ENCODE data around the gene ZMIZ1.

ZMIZ1 gene

DNA sequence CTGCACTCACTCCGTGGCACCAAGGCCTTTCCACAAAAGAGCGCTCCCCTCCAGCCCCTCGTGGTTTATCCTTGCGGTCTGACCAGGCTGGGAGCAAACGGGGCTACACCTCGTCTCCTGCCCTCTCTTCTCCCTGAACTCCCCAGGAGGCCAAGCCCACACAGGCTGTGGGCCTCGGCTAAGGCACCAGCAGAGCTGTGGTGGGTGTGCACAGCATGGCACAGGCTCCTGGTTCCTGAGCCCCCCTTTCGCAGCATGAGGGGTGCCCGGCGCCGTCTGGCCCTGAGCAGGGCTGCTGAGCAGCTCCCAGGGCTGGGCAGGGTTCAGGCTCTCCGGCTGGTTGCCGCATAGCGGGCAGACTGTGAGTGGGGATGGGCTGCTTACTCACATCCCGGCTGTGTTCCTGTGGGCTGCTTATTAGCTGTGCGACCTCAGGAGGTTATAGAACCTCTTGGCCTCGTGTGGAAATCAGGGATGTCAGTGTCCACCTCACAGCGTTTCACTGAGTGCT is 90.4 kb downstream of the ZMIZ1 start:
- DNase-seq: no peak

DNA sequence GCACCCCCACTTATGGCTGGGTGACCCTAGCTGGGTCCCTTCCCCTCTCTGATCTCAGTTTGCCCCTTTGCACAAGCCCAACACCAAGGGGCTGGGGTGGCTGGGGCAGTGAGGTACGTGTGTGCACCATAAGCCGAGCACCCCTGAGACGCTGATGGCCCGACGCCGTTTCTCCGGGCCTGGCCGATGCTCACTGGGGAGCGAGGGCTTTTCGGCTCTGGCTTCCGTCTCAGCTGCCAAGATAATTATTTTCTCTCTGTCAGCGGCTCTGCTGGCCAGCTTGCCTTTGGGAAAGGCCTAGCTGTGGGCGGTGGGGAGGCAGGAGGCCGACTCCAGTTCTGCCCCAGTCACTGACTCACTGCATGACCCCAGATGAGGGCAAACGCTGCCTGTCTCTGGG is 91.0 kb downstream of the ZMIZ1 start:
- DNase-seq: no peak

DNA sequence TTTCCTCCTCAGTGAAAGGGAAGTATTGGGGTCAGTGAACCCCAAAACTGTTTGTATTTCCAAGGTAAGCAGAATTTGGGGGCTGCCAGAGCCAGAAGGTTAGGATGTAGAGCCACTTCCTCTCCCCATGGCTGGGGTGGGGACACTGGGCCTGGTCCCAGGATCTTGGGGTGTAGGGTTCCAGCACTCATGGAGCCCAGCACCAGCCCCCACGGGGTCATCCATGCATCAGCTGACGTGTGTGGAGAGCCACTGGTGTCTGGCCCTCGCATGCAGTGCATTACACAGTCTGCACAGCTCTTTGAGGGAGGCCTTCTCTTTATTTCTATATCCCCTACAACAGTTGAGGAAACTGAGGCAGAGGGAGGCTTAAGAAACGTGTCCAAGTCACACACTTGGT is 91.4 kb downstream of the ZMIZ1 start:
- no peak for DNase-seq

DNA sequence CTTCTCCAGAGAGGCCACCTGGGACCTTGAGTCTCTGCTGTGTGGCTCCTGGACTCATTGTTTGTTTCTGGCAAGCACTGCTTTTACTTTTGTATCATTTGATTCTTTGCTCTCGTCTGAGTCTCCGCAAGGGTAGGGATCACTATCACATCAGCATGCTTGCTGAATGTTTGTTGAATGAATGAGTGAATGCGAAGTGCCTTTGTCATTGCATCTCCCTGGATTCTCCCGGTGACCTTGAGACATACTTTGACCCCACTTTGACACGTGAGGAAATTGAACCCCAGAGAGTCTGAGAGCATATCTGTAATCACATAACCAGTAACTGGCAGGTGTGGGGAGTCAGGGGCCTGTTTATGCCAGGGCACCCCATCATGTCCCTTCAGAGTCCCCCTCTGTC is 92.8 kb downstream of the ZMIZ1 start:
- no peak for DNase-seq

DNA sequence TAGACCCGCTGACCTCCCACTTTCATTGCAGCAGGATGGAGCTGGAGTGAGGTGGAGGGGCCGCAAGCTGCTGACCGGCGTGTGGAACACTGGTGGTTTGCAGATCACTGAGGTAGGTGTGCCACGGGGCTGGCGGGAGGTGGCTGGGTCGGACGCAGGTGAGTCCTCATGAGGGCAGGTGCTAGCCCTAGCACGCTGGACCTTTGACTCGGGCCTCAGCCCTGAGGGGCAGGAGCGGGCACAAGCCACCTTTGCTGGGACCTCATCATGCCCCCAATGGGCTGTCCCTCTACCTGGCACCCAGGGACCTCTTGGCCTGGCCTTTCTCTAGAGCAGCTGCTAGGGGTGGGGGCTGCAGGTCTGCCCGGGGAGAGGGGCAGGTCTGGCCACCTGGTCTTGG is 93.3 kb downstream of the ZMIZ1 start:
- no peak for DNase-seq

DNA sequence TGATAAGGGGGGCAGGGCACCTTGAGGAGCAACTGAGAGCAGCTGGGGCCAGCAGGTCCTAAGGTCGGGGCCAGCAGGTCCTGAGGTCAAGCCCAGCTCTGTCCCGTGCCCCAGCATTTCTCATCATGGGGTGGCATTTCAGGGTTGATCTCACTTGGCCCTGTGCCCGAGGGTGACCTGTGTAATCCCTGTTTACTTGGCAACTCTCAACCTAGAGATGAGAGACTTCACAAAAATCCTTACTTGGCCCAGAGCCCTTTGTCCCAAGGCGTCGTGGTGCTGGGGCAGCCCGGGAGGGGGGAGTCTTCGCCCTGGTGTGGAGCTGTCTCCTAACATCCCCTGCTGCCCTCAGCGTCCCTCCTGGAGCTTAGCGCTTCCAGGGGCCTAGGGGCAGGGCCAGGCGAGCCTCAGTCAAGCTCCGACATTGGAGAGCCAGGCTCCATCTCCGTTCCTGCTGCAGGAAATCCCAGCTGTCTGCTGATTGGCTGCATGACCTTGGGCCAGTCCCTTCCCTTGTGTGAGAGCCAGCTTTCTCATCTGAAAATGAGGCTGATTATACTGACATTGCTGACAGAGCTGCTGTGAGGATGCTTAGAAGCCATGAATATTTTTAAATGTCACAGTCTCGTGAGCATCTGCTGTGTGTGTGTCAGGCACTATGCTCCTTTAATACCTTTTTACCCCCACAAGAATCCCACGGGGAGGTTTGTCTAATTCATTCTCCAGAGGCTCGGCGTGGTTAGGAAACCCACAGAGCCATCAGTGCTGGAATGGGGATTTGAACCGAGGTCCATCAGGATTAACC is 94.3 kb downstream of the ZMIZ1 start:
- DNase-seq: no peak

DNA sequence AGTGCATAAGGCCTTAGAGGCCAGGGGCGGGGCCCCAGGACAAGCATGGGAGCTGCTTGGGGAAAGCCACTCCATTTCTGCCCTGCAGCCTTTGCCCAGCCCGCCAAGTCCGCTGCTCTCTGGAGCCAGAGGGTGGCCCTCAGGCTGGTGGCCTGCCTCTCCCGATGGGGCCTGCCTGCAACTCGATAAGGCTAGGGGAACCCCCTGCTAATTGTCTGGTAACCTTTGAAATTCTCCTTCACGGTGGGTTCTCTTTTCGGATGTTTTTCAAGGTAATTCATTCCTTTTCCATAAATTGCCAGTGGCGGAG is 94.9 kb downstream of the ZMIZ1 start:
- DNase-seq: no peak

DNA sequence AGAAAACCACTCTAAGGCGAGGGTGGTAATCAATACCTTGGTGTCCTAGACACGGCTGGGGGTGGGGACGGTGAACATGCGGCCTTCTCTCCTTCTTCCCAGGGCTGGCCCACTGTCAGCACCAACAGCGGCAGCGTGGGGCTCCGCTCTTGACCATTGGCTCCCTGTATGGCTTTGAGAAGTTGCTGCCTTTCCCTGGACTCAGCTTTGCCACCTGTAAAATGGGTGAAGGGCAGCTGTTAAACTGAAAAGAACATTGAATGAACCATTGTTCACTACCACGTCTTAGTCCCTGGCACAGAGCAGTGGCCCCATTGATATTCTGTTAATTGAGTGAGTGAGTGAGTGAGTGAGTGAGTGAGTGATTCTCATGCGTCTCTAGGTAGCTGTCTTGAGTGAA is 95.3 kb downstream of the ZMIZ1 start:
- no peak for DNase-seq

DNA sequence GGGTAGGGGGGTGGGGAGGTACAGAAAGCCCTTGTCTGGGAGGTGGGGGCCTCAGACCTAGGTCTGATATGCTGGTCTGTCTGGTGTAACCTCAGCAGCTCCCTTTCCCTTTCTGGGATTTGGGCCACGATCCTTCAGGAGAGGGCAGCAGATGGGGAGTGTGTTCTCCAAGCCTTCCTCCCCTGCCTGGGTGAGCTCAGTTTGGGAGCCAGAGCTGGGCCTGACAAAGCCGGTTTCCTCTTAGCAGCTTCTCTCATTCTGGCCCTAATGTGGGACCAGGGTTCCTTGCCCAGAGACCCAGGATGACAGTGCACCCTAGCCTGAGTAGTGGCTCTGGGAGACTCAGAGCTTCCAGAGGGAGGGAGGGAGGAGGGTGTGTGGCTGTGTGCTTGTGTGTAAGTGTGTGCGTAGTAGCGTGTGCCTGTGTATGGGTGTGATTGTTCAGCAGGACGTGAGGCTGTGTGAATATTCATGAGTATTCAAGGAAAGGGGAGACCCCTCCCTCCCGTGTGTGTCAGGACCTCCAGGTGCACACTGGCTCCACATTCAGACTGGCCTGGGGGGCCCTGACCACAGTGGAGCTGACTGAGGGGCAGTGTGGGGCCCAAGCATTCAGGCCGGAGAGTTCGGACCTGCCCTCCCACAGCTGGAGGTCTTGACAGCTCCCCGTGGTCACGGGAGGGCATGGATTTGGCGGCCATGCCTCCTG is 96.5 kb downstream of the ZMIZ1 start:
- no peak for DNase-seq

DNA sequence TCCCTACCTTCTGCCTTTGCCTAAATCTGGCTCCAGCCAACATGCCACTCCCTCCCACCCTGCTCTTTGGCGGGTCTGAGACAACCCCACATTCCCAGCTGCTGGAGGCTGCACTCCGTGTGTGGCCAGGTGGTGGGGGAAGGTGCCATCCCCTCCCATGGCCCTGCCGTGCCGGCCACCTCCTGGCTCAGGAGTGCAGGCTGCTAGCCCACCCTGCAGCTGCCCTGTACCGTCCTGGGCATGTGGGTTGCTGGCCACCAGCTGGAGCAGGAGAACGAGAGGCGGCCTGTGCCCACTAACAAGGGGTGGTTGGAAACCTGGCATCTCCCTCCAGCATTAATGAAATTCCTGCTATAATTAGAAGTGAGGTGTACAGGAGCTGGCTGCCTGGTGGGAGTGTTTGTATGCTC is 97.6 kb downstream of the ZMIZ1 start:
- no peak for DNase-seq

DNA sequence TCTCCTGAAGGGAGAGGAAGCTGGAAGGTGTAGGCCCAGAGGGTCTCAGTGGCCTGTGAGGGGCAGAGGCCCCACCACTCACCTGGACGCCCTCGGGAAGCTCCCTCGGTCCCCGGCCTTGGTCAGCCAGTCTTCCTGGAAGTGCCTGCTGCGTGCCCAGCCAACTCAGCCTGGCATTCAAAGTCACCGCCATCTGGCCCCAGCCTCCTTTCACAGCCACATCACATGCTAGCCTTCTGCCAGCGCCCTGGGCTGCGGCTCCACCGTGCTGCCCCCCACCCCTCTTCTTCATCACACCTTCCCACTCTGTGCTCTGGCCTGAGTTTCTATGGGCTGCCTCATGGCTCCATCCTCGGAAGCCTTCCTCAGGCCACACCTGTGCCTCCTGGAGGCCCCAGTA is 98.0 kb downstream of the ZMIZ1 start:
- no peak for DNase-seq

DNA sequence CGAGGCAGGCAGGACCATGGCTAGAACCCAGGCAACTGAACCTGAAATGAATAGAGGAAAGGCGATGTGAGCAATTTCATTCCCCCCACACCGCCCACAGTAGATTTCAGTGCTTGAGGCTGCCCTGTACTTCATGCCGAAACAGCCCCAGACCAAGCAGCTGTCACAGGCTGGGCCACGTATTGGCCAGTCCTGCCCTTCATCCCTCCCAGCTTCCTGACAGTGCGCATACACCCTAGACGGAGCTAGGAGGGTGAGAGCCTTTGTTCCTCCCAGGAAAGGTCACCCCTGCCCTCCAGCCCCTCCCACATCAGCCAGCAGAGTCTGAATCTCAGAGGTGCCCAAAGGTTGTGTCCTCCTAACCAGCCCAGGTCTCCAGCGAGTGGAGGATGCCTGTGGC is 98.8 kb downstream of the ZMIZ1 start:
- DNase-seq: no peak

DNA sequence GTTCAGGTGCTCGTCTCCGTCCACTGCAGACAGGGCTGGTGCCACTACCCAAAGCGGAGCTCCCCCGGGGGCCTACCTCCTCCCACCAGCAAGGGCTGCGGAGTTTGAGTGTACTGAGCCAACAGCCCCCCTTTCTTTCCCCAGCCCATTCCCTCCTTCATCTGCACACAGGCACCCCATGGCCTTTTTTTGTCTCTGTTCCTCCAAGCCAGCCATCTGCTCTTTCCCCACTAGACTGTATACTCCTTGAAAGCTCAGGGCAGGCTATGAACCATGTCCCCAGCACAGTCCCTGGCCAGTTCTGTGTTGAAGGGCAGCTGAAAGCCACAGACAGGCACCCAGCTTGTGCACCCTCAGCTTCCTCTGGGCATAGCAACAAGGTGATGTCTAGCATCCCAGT is 99.4 kb downstream of the ZMIZ1 start:
- no peak for DNase-seq

DNA sequence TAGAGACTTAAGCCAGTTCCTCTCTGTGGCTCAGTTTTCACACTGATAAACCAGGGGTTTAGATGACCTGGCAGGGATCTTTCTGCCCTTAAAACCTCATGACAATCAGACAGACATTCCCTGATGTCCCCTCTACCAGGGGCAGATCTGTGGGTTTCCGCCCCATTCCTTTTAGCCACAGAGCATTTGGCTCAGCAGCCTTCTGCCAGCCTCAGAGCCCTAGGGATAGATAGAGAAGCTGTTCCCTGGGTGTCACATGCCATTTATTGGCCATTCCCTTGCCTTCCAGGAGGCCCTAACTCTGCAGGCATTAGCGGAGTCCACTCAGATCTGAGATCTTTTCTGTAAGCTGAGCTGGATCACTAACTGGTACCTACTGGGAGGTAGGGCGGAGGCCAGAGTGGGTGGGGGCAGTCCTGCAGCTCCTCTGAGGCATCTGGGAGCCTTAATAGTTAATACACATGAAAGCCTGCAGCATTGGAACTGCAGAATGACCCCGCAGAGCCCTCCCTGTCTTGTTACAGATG is 101.5 kb downstream of the ZMIZ1 start:
- no peak for DNase-seq

DNA sequence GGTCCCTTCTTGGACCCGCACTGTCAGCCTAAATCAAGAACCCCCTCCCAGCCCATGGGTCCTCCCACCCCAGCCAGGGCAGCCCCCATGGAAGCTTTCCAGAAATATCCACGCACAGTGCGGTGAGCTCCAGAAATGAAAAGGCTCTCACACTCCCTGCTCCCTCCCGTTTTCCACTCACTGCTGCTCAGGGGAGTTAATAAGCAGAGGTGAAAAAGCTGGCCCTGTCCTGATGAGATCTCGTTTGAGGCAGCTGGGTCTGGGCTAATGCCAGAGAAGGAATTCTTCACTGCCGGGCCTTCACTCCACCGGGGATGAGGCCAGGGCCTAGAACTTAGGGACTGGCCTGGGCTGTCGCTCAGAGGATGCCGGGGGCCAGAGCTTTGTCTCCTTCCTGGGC is 102.2 kb downstream of the ZMIZ1 start:
- DNase-seq: no peak

DNA sequence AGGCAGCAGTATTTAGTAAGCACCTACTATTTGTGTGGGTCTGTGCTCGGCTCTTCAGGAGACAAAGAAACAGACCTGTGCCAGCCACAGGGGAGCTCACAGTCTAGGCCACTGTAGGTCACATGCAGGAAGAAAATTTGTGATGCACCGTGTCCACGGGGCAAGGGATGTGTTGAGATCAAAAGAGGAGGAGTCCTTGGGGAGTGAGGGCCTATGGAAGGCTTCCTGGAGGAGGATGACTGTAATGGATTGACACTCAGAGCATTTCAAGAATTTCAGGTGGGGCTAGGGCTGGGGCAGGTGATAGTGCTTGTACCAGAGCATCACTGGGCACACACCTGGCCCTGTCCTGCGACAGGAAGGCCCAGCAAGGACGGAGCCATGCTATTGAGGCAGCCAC is 102.7 kb downstream of the ZMIZ1 start:
- DNase-seq: no peak

DNA sequence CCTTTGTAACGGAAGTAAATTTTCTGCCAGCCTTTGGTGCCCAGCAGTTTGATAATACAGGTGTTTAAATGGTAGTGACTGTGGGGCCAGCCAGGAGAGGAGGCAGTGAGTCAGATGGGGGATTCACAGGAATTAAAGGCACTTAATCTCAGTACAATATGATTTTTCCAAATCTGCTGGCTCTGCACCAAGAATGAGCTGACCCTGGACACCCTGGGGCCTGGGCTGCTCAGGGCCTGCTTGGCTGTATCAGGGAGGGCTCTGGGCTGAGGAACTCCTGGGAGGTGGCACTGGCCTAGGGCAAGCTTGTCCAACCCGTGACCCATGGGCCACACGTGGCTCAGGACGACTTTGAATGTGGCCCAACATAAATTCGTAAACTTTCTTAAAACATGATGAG is 104.1 kb downstream of the ZMIZ1 start:
- DNase-seq: no peak

DNA sequence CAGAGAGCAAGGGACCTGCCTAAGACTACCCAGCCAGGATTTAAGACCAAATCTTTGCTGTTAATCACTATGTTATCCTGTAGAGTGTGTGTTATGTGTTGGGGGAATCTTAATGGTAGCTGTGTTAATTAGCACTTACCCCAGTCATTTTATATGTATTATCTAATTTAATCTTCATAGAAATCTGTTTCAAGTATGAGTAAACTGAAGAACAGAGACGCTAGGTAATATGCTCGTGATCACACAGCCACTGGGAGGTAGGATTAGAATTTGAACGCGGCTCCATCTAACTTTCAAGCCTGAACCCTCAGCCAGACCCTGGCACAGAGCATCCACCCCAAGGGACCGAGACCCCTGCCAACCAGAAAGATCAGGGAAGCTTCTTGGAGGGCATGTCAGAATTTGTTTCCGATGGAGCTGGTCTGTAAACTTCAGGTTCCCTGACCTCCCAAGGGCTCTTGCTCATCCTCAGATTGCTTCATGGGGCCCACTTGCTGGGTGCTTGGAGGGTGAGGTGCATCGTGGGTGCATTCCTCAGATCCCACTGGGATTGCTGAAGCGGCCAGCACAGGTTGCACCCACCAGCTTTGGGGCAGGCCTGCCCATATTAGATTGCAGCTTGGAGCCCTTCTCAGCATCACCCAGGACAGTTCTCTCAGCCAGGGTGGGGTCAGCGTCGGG is 105.0 kb downstream of the ZMIZ1 start:
- no peak for DNase-seq

DNA sequence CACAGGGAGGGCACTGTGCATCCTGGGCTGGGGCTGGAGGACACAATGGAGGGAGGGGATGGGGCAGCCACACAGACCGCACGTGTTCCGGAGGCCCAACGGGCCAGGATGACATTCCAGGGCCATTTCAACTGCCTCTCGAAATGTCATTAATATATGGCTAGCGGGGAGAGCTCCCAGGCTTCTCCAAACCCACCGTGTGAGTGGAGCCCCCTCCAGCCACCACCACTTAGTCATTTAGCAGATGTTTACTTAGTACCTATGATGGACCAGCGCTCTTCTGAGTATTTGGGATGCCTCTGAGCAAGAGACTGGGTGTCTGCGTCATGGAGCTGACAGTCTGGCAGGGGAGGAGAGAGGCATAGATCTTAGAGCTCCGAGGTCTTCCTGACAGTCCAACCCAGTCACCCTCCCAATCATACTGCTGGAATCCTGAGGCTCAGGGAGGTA is 107.3 kb downstream of the ZMIZ1 start:
- DNase-seq: no peak

DNA sequence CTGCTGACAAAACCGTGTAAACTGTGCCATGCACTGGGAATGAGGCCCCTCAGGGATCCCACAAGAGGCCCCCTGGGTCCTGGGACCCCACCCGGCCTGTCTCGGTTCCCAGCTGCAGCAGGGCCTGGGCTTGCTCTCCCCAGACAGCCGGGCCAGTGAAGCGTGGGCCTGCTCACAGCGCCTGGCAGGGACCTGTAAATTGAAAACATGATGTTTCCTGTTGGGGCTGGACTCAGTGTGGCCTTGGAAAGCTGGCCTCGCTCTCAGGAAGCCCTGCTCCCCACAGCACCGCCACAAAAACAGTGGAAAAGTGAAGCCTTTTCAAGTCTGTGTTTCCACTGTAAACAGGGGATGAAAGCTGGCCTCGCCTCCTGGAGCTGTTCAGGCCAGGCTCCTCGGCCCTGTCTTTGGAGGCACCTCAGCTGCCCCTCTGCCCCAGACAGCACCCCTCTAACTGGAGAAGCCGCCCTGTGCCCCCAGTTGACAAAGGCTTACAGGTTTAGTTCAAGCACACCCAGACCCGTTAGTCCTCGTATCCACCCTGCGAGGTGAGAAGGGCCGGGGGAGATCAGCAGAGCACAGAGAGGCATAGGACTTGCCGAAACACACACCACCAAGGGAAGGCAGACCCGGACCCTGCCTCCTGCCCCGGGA is 108.3 kb downstream of the ZMIZ1 start:
- DNase-seq: no peak

DNA sequence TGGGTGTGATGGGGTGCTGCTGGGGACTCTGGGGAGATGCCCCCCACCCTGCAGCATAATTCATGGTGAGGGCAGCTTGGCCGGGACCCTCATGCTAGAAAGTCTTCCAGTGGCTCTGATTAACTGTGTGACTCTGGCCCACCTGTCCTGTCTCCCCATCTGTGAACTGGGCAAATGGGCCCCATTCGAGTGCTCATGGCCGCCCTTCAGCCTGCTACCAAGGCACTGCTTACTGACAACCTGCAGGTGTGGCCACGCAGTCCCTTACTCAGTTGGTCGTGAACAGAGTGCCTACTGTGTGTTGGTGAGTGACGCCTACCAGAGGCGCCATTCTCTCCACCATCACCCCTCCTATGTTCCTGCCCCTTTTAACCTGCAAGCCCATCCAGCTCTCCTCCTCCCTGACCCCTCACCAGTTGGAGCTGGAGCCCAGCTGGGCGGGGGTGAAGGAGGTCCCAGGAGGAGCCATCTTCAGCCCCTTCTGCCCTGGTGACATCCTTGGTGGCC is 109.4 kb downstream of the ZMIZ1 start:
- no peak for DNase-seq

DNA sequence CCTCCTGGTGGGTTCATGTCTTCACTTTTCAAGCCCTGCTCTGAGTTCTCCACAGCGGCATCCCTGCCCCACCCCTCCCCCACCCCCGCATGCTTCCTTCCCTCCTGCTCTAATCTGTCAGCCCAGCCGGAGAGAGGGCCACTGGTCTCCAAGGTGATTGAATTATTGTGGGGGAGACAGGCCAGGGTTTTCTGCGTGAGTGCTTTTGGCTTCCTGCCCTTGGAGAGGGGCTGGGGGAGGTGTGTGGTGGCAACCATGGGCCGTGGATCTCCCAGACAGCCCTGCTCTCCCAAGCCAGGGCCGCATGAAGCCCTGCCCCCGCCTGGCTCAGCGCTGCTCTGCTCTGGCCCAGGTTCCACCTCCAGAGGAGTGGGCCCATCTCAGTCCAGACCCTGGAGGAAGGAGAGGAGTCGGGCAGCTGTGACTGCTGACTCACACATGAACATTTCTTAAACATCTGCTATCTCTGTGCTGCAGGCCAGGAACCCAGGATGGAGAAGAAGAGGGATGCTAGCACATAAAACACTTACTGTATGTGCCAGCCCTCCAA is 109.9 kb downstream of the ZMIZ1 start:
- no peak for DNase-seq

All from stimulated activated naive CD4-positive, alpha-beta T cell treated with Interleukin-2 at 50 U/mL for 16 hours (primary cell).